ENCODE measurements around the gene THOC6.
"Not testable (repeated sequence)": the region's sequence is repeated elsewhere in the genome, so short reads cannot be mapped to it uniquely, and the experiment has no call there.

The THOC6 gene

DNA sequence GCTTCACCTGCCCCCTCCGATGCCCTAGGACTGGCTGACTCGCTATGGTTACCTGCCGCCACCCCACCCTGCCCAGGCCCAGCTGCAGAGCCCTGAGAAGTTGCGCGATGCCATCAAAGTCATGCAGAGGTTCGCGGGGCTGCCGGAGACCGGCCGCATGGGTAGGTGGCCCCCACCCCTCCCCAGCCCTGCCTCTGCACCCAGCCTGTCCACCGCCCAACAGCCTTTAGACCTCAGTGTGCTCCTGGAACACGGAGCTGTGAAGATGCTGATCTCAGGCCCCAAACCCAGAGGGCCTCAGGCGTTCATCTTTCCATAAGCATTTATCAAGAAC lies 23.5 kb downstream of the THOC6 start:
- no peak for DNase-seq (ENCODE audit: low read depth in 2 of 2)
- no peak for TF ChIP-seq CTCF (IDR thresholded peaks at IDR 0.05; ENCODE audit: low read depth, low read length)
- no peak overlapping the region for H3K4me3 ChIP-seq (replicated peaks in 1 of 2; ENCODE audit: low read depth in 2 of 2, low read length in 2 of 2)

- DNase-seq (ENCODE audit: low read depth in 2 of 2), result no peak
- TF ChIP-seq CTCF (IDR thresholded peaks at IDR 0.05; ENCODE audit: low read depth, low read length), result no peak
- no peak overlapping the region for H3K4me3 ChIP-seq (replicated peaks in 1 of 2; ENCODE audit: low read depth in 2 of 2, low read length in 2 of 2)
Observed at GRCh38 chr16:3049921-3050481, 26.2 kb downstream of the THOC6 start.

- TF ChIP-seq CTCF (IDR thresholded peaks at IDR 0.05; ENCODE audit: low read depth, low read length), result no peak
- no peak overlapping the region for H3K4me3 ChIP-seq (replicated peaks in 1 of 2; ENCODE audit: low read depth in 2 of 2, low read length in 2 of 2)
Observed at GRCh38 chr16:3050487-3050886, 26.7 kb downstream of the THOC6 start.

GRCh38 chr16:3051009-3051408 lies 27.2 kb downstream of the THOC6 start:
- no peak for TF ChIP-seq CTCF (IDR thresholded peaks at IDR 0.05; ENCODE audit: low read depth, low read length)
- no peak for DNase-seq (ENCODE audit: low read depth in 2 of 2)
- H3K4me3 ChIP-seq (replicated peaks in 1 of 2; ENCODE audit: low read depth in 2 of 2, low read length in 2 of 2), result no peak overlapping the region

More at GRCh38 chr16:3050487-3050886, 26.7 kb downstream of the THOC6 start:
- DNase-seq (ENCODE audit: low read depth in 2 of 2), result no peak

DNA sequence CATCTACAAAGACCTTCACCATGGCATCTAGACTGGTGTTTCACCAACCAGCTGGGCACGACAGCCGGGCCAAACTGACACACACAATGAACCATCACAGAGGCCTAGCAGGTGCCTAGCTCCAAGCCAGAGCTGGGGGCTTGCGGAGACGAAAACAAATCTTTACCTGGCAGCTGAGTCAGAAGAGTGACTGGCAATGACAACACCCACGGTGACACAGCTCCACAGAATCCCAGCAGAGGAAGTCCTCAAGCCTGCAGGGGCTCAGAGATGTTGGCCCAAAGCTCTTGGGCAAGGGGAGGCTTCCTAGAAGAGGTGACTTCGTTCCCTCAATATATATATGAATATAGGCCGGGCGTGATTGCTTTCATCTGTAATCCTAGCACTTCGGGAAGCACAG lies 27.7 kb downstream of the THOC6 start:
- DNase-seq (ENCODE audit: low read depth in 2 of 2), result no peak
- no peak overlapping the region for H3K4me3 ChIP-seq (replicated peaks in 1 of 2; ENCODE audit: low read depth in 2 of 2, low read length in 2 of 2)
- TF ChIP-seq CTCF (IDR thresholded peaks at IDR 0.05; ENCODE audit: low read depth, low read length), result no peak

- DNase-seq (ENCODE audit: low read depth in 2 of 2); H3K4me3 ChIP-seq (replicated peaks in 1 of 2; ENCODE audit: low read depth in 2 of 2, low read length in 2 of 2): not testable (repeated sequence)
Observed at GRCh38 chr16:3052571-3053329, 28.9 kb downstream of the THOC6 start.

GRCh38 chr16:3053330-3053710 lies 29.5 kb downstream of the THOC6 start:
- DNase-seq (ENCODE audit: low read depth in 2 of 2); H3K4me3 ChIP-seq (replicated peaks in 1 of 2; ENCODE audit: low read depth in 2 of 2, low read length in 2 of 2): not testable (repeated sequence)
